T47D (cell line): ENCODE data around the gene B3GALT6.

Source experiments
- DNase-seq, 2 experiments: peaks; one replicate each; pipeline versions ENCODE4 v3.0.0 to v3.0.0-alpha.2; 2011 to 2012; ENCODE audit warnings: low read depth in 1 of 2, low spot score in 1 of 2
- JUND ChIP-seq: IDR thresholded peaks from 2 replicates; pipeline ENCODE4 v1.6.1; 2012; ENCODE audit warnings: low read depth
- in situ Hi-C: cut with HindIII; loops from 2 replicates; pipeline ENCODE4 v1.10.0; 2016; ENCODE audit warnings: low sequenced_read_pairs, low pct_unique_long_range_greater_than_20kb

B3GALT6 gene

GRCh38 chr1:1197551-1198422 is 34.2 kb upstream of the B3GALT6 start:
- TF ChIP-seq JUND, result no peak
- in situ Hi-C loops, result no loop called here
- no peak for DNase-seq

GRCh38 chr1:1198423-1199140 is 33.5 kb upstream of the B3GALT6 start:
- DNase-seq, result no peak
- in situ Hi-C loops, result no loop called here
- no peak for TF ChIP-seq JUND

GRCh38 chr1:1199141-1199960 is 32.7 kb upstream of the B3GALT6 start:
- TF ChIP-seq JUND, result no peak
- DNase-seq, result no peak
- in situ Hi-C loops, result no loop called here

- no peak for TF ChIP-seq JUND
- in situ Hi-C loops, result no loop called here
- no peak for DNase-seq
Observed at GRCh38 chr1:1199961-1200875, 31.8 kb upstream of the B3GALT6 start.

- in situ Hi-C loops, result no loop called here
- TF ChIP-seq JUND, result no peak
- peak; percentile 44 to 60 for DNase-seq
Observed at GRCh38 chr1:1200876-1201810, 30.9 kb upstream of the B3GALT6 start.

- in situ Hi-C loops, result no loop called here
- DNase-seq, result no peak
- TF ChIP-seq JUND, result no peak
Observed at GRCh38 chr1:1202831-1203560, 29.0 kb upstream of the B3GALT6 start.

GRCh38 chr1:1203561-1204424 is 28.2 kb upstream of the B3GALT6 start:
- DNase-seq, result no peak
- TF ChIP-seq JUND, result no peak
- in situ Hi-C loops, result no loop called here

GRCh38 chr1:1204425-1204920 is 27.6 kb upstream of the B3GALT6 start:
- TF ChIP-seq JUND, result no peak
- DNase-seq, result no peak

GRCh38 chr1:1204998-1205768 is 26.9 kb upstream of the B3GALT6 start:
- TF ChIP-seq JUND, result no peak
- DNase-seq, result no peak
- in situ Hi-C loops, result no loop called here

More at GRCh38 chr1:1204425-1204920, 27.6 kb upstream of the B3GALT6 start:
- in situ Hi-C loops, result no loop called here
